ENCODE results near the gene MRLN.

GRCh38 chr10:59770689-59771088 lies 17.4 kb upstream of the MRLN start:
- TF ChIP-seq POLR2AphosphoS5 (IDR thresholded peaks at IDR 0.05) (no peak), POLR2A (IDR thresholded peaks at IDR 0.05) (no peak)
